GM12801 (cell line): ENCODE data around the gene ISLR.

Source experiments
- TF ChIP-seq, protein P1 (sequence below): IDR thresholded peaks from one replicate; pipeline ENCODE4 v1.5.1; 2011; ENCODE audit warnings: control low read depth; ENCODE audit not compliant: insufficient read length; ENCODE audit errors: extremely low read depth

The ISLR gene

DNA sequence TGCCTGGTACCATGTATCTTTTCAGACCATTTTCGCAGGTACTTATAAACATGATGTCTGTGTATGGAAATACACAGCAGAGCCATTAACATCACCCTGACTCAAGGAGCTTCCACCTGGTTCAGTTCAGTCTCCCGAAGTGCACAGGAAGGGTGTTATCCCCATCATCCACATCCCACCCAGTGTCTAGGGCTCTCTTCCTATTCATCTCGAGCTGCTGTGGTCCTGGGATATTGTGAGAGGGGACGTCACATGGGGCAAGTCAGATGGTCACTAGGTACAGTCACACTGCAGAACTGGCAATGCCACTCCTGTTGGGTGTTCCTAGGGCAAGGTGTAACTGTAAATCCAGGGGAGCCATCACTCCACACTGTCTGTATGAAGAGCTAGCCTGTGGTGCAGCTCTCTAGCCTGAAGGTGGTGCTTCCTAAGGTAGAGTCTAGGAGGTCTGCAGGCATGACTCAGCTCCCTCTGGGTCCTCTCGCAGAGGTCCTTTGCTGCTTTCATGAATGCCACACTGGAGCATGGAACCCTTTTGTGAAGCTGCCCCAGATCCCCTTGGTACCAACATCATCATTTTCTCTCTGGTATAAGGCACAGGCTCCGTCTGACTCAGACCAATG is 29.2 kb upstream of the ISLR start:
- TF ChIP-seq, protein P1, sequence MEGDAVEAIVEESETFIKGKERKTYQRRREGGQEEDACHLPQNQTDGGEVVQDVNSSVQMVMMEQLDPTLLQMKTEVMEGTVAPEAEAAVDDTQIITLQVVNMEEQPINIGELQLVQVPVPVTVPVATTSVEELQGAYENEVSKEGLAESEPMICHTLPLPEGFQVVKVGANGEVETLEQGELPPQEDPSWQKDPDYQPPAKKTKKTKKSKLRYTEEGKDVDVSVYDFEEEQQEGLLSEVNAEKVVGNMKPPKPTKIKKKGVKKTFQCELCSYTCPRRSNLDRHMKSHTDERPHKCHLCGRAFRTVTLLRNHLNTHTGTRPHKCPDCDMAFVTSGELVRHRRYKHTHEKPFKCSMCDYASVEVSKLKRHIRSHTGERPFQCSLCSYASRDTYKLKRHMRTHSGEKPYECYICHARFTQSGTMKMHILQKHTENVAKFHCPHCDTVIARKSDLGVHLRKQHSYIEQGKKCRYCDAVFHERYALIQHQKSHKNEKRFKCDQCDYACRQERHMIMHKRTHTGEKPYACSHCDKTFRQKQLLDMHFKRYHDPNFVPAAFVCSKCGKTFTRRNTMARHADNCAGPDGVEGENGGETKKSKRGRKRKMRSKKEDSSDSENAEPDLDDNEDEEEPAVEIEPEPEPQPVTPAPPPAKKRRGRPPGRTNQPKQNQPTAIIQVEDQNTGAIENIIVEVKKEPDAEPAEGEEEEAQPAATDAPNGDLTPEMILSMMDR: no peak

DNA sequence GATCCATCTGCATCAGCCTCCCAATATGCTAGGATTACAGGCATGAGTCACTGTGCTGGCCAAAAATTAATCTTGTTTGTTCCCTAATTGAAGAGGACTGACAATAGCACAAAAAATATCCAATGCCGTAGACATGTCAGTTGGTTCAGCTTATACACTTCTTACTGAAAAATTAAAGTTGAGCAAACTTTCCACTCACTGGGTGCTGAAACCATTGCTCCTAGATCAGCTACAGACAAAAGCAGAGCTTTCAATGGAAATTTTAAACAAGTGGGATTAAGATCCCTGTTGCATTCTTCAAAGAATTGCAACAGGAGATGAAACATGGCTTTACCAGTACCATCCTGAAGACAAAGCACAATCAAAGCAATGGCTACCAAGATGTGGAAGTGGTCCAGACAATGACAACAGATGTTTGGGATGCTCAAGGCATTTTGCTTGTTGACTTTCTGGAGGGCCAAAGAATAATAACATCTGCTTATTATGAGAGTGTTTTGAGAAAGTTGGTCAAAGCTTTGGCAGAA is 27.2 kb upstream of the ISLR start:
- TF ChIP-seq, protein P1: no peak

DNA sequence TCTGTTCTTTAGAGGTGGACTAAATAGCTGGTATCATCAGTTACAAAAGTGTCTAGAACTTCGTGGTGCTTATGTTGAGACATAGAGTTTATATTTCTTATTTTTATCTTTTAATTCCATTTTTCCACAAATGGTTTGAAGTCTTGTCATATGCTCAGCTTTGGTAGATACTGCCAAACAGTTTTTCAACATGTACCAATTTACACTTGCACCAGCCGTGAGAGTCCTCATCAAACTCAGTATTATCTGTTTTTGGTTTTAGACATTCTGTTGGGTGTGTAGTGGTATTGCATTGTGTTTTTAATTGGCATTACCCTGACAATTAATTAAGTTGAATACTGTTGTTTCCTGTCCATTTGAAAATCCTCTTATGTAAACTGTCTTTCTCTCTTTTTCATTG is 26.5 kb upstream of the ISLR start:
- TF ChIP-seq, protein P1: no peak

DNA sequence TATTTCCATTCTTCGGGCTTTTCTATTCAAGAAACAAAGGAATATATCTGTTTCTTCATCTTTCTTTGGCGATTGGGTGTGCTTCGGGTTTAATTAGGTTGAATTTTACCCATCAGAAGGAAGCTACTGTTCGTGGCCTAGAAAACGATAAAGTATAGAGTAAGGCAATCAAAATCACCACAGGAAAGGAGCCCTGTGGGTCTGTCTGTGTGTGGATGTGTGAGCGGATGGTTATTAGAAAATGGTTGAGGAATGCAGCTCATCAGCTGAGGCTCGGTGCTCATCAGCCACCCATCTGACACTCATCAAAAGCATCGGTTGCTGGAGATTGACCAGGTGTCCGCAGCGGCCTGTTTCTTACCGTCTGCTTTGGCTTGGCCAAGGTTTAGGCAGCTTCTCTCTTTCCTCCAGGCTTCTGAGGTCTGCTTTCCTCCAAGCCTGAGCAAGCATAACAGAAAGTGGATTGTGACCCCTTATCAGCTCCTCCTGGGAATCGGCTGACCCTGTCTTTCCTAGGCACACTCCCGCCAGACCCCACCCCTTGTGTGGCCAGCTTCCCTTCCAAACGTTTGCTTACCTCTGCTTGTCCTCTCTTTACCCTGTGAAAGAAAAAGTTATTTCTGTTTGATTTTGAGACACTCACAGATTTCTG is 17.6 kb upstream of the ISLR start:
- TF ChIP-seq, protein P1: no peak

DNA sequence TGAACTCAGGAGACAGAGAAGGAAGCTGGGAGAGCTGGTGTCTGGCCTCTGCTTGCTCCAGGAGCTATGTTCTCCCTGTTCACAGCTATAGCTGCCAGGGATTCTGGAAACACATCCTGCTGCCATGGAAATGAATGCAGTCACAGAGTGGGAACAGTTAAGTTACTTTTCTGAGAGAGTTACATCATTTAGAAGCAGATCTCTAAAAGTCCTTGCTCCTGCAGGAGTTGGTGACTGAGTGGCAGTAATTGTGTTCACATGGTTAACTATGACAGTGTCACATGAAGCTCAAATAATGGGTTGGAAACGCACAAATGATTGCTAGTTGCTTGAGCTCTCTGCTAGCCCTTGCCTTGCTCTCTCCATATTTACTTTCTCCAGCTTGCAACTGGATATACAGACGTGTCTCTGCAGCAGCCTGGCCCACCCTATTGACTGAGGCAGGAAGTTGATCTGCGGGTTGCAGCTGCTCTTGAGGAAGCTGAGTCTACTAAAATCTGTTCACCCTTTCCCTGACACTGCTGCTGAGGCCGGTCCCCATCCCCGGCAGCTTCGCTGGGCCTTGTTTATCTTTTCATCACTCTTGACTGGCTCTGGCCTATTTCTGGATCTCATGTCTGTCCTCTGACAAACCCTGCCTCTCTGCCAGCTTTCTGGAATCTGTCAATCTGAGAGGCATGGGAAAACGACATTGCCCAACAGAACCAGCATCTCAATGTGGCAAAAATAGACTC is 16.7 kb upstream of the ISLR start:
- TF ChIP-seq, protein P1: no peak

DNA sequence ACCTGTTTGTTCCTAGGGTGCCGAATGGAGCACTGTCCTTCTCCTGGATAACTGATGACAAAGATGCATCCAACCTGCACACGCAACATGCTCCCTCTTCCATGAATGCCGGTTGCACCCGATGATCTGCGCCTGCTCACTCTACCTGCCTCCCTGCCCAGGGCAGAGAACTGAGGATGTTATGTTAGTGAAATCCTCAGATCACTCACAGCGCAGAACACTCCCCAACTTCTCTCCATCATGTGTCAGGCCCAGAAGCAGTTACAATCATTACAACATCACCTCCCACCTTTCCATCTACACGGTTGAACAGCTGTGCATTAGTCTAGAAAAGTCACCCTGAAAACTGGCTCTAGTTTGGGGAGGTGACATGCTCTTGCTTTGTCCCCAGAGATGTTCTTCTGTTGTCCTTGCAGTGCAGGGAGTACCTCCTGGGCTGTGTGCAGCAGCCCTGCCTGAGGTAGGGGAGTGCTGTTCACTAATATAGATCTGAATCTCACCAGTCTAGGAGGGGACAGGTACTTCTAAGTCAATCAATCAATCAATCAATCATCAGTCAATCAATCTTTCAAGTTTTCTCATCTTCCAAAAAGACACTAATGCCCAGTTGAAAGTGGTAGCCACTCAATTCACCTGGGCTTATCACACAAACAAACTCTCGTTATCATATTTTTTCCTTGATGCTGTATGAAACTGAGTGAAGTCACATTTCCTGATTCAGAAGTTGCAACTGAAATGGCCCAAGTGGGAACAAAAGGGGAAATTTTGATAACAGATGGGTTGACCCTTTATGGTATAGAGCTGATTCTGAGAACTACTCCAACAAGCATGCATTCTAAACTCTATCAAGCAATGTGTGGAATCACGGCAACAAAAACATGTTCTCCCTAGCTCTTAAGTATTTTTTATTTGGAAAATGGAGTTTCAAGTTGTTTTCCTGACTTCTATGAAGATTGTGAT is 15.4 kb upstream of the ISLR start:
- TF ChIP-seq, protein P1: no peak
